H9 (cell line): ENCODE measurements around the gene MR1. TPM values are rescaled to one million over a fixed set of nuclear protein-coding genes. Genes with fewer than 3 reads are reported as not detected.

Experiments used
- DNase-seq: peaks from one replicate; pipeline ENCODE4 v3.0.0-alpha.2; 2017
- H2AFZ ChIP-seq: one replicate; pipeline ENCODE4 v1.6.1; 2013; ENCODE audit warnings: mild to moderate bottlenecking, low read length, control low read depth, moderate library complexity
- H2AK5ac ChIP-seq: 2 replicates; pipeline ENCODE4 v1.6.1; 2013; ENCODE audit warnings: low read length, control low read depth, mixed read lengths; ENCODE audit not compliant: insufficient read length
- H2BK120ac ChIP-seq: one replicate; pipeline ENCODE4 v1.6.1; 2013; ENCODE audit warnings: low read depth, mild to moderate bottlenecking, low read length, control low read depth, inconsistent platforms; ENCODE audit not compliant: poor library complexity, severe bottlenecking
- H2BK12ac ChIP-seq: 2 replicates; pipeline ENCODE4 v1.6.1; 2013; ENCODE audit warnings: low read length, control low read depth, mixed read lengths, low read depth; ENCODE audit not compliant: insufficient read length
- H2BK15ac ChIP-seq: 2 replicates; pipeline ENCODE4 v1.6.1; 2013; ENCODE audit warnings: low read depth, low read length, control low read depth
- H2BK20ac ChIP-seq: one replicate; pipeline ENCODE4 v1.6.1; 2013; ENCODE audit warnings: low read depth, mild to moderate bottlenecking, low read length, control low read depth, inconsistent platforms; ENCODE audit not compliant: poor library complexity, severe bottlenecking
- H2BK5ac ChIP-seq: 2 replicates; pipeline ENCODE4 v1.6.1; 2013; ENCODE audit warnings: low read length, control low read depth, mixed read lengths; ENCODE audit not compliant: insufficient read length
- H3K14ac ChIP-seq: 2 replicates; pipeline ENCODE4 v1.6.1; 2013; ENCODE audit warnings: low read length, control low read depth; ENCODE audit not compliant: insufficient read depth
- H3K18ac ChIP-seq: 2 replicates; pipeline ENCODE4 v1.6.1; 2013; ENCODE audit warnings: low read depth, mild to moderate bottlenecking, mixed read lengths, low read length, control low read depth; ENCODE audit not compliant: insufficient read length
- H3K23ac ChIP-seq: 2 replicates; pipeline ENCODE4 v1.6.1; 2013; ENCODE audit warnings: low read length, control low read depth, mixed read lengths, low read depth; ENCODE audit not compliant: insufficient read length
- H3K23me2 ChIP-seq: 2 replicates; pipeline ENCODE4 v1.6.1; 2013; ENCODE audit warnings: low read depth, mild to moderate bottlenecking, mixed read lengths, low read length, control low read depth; ENCODE audit not compliant: insufficient read length, poor library complexity, severe bottlenecking
- H3K27ac ChIP-seq: 2 replicates; pipeline ENCODE4 v1.5.1; 2013; ENCODE audit warnings: low read length, control low read depth, mixed read lengths, low read depth; ENCODE audit not compliant: insufficient read length
- H3K27me3 ChIP-seq: 2 replicates; pipeline ENCODE4 v1.6.1; 2013; ENCODE audit warnings: low read length, control low read depth, inconsistent platforms; ENCODE audit not compliant: insufficient read depth
- H3K4ac ChIP-seq: 2 replicates; pipeline ENCODE4 v1.6.1; 2013; ENCODE audit warnings: low read depth, mild to moderate bottlenecking, control low read depth, inconsistent platforms, low read length, moderate library complexity
- H3K4me1 ChIP-seq: 2 replicates; pipeline ENCODE4 v1.6.1; 2013; ENCODE audit warnings: low read length, control low read depth, inconsistent platforms; ENCODE audit not compliant: insufficient read depth
- H3K4me2 ChIP-seq: 2 replicates; pipeline ENCODE4 v1.6.1; 2013; ENCODE audit warnings: low read length, control low read depth, mixed read lengths; ENCODE audit not compliant: insufficient read length, insufficient read depth
- H3K56ac ChIP-seq: 2 replicates; pipeline ENCODE4 v1.6.1; 2013; ENCODE audit warnings: low read depth, mild to moderate bottlenecking, mixed read lengths, low read length, control low read depth; ENCODE audit not compliant: insufficient read length
- H3K79me1 ChIP-seq: 2 replicates; pipeline ENCODE4 v1.6.1; 2013; ENCODE audit warnings: low read depth, mild to moderate bottlenecking, moderate library complexity, low read length, control low read depth, inconsistent platforms; ENCODE audit not compliant: insufficient read depth, poor library complexity, severe bottlenecking
- H3K79me2 ChIP-seq: 2 replicates; pipeline ENCODE4 v1.6.1; 2013; ENCODE audit warnings: low read length, control low read depth, inconsistent platforms; ENCODE audit not compliant: insufficient read depth
- H3K9ac ChIP-seq: 2 replicates; pipeline ENCODE4 v1.6.1; 2013; ENCODE audit warnings: low read length, control low read depth, mixed read lengths; ENCODE audit not compliant: insufficient read length; ENCODE audit errors: extremely low read depth
- H3K9me3 ChIP-seq: one replicate; pipeline ENCODE4 v1.6.1; 2013; ENCODE audit warnings: low read depth, low read length, inconsistent platforms; ENCODE audit not compliant: control insufficient read depth
- H3T11ph ChIP-seq: one replicate; pipeline ENCODE4 v1.6.1; 2013; ENCODE audit warnings: mild to moderate bottlenecking, low read length, control low read depth, inconsistent platforms
- H4K20me1 ChIP-seq: one replicate; pipeline ENCODE4 v1.6.1; 2013; ENCODE audit not compliant: control insufficient read depth, insufficient read length, insufficient read depth
- H4K5ac ChIP-seq: 2 replicates; pipeline ENCODE4 v1.6.1; 2013; ENCODE audit warnings: low read depth, mild to moderate bottlenecking, mixed read lengths, low read length, control low read depth; ENCODE audit not compliant: insufficient read length
- H4K8ac ChIP-seq: replicated peaks from 2 replicates; pipeline ENCODE4 v1.6.1; 2013; ENCODE audit warnings: low read length, control low read depth, mixed read lengths, low read depth; ENCODE audit not compliant: insufficient read length
- H4K91ac ChIP-seq: 2 replicates; pipeline ENCODE4 v1.6.1; 2013; ENCODE audit warnings: low read depth, mild to moderate bottlenecking, moderate library complexity, mixed read lengths, low read length, control low read depth; ENCODE audit not compliant: insufficient read length
- H3K27ac Mint-ChIP-seq, 3 experiments: 2 replicates in 2 of 3; 3 replicates in 1 of 3; pipeline ENCODE4 v1.8.0; 2020 to 2021; ENCODE audit warnings: mixed read lengths in 3 of 3, mild to moderate bottlenecking in 1 of 3, moderate library complexity in 1 of 3
- H3K27me3 Mint-ChIP-seq: 2 replicates; pipeline ENCODE4 v1.8.0; 2021; ENCODE audit warnings: low read depth, mild to moderate bottlenecking, moderate library complexity, mixed read lengths
- H3K36me3 Mint-ChIP-seq, 3 experiments: 2 replicates in 2 of 3; 3 replicates in 1 of 3; pipeline ENCODE4 v1.8.0; 2020 to 2021; ENCODE audit warnings: low read depth in 3 of 3, mixed read lengths in 3 of 3; ENCODE audit not compliant: insufficient read depth in 1 of 3
- H3K4me1 Mint-ChIP-seq, 2 experiments: 2 replicates each; pipeline ENCODE4 v1.8.0; 2020; ENCODE audit warnings: mixed read lengths in 2 of 2
- H3K4me3 Mint-ChIP-seq, 2 experiments: 2 replicates in 1 of 2; 3 replicates in 1 of 2; pipeline ENCODE4 v1.8.0; 2020 to 2021; ENCODE audit warnings: mild to moderate bottlenecking in 2 of 2, mixed read lengths in 2 of 2, moderate library complexity in 1 of 2
- H3K9me3 Mint-ChIP-seq, 2 experiments: 2 replicates in 1 of 2; 3 replicates in 1 of 2; pipeline ENCODE4 v1.8.0; 2020; ENCODE audit warnings: mild to moderate bottlenecking in 2 of 2, mixed read lengths in 2 of 2, moderate library complexity in 1 of 2
- CTCF ChIP-seq: fragments of 200-600 bp; sonication (generic); conservative IDR thresholded peaks from 3 replicates; pipeline ENCODE4 v1.8.0; 2021; ENCODE audit warnings: antibody characterized with exemption, mild to moderate bottlenecking
- WGBS: extraction: QIAGEN DNeasy Blood & Tissue Kit; methylation state at CpG from one replicate; pipeline ENCODE4 v1.1.7; 2013; ENCODE audit warnings: missing lambda C conversion rate, low lambda C conversion rate, mixed read lengths; ENCODE audit not compliant: insufficient read length; ENCODE audit errors: extremely low coverage; 5-methylcytosine and 5-hydroxymethylcytosine counted together
- total RNA-seq: library from RNA; stranded (reverse); gene quantifications from 2 replicates; pipeline ENCODE4 v1.2.1, GENCODE V29; 2021

The MR1 gene
- total RNA-seq, 1 experiment from 2014 or later = 0.02 TPM

- Histone ChIP-seq H2BK20ac (no peak overlapping the region), H3K27me3 (no peaks in the 10 kb centered on the region), H3T11ph (no peak overlapping the region), H3K56ac (no peak overlapping the region), H4K20me1 (no peaks in the 10 kb centered on the region), H2AK5ac (no peak overlapping the region), H2BK12ac (no peak overlapping the region), H4K5ac (no peak overlapping the region), H3K9ac (no peak overlapping the region), H3K9me3 (no peaks in the 10 kb centered on the region), H3K4me2 (no peak overlapping the region), H4K8ac (no peak overlapping the region), H3K27ac (no peak overlapping the region), H3K23me2 (no peaks in the 10 kb centered on the region), H2BK15ac (no peak overlapping the region), H3K18ac (no peak overlapping the region), H3K79me2 (peaks cover 37% of the 10 kb centered on the region; the same call in 1 of the 2 replicates), H3K4me1 (no peaks in the 10 kb centered on the region; the same call in 1 of the 2 replicates), H2BK120ac (no peak overlapping the region), H3K4ac (no peak overlapping the region), H2AFZ (no peak overlapping the region), H3K14ac (no peak overlapping the region), H3K79me1 (peaks cover 10% of the 10 kb centered on the region), H4K91ac (no peak overlapping the region), H3K23ac (no peak overlapping the region), H2BK5ac (no peak overlapping the region)
- no CpG with 5 or more reads among the region's 4 CpGs for WGBS
- Mint-ChIP-seq H3K4me3 (no peak overlapping the region), H3K4me1 (peaks cover 3 to 18% of the 10 kb centered on the region in 2 experiments; a peak in 3 of 4 replicates), H3K36me3 (peaks cover under 1% of the 10 kb centered on the region in 3 experiments; a peak in 6 of 7 replicates), H3K27me3 (no peaks in the 10 kb centered on the region), H3K27ac (0 out of 7 replicates have a peak overlapping the region, but pooled peaks of 1 of the 3 experiments have one; percentile 41), H3K9me3 (no peaks in the 10 kb centered on the region)
- DNase-seq = no peak
- TF ChIP-seq CTCF = no peak
Observed at GRCh38 chr1:181012203-181012745, 21.5 kb upstream of the MR1 start.
